Omental fat pad (tissue), 4 donors: Measurements from ENCODE around the gene EXOC6B. TPM values are rescaled to one million over a fixed set of nuclear protein-coding genes. Genes with fewer than 3 reads are reported as not detected.
A peak's percentile ranks its signal among the peaks of the same experiment; 100 is the strongest.

Source experiments
- ATAC-seq: fragments of 150-250 bp; one replicate; pipeline ENCODE4 v1.9.1; 2016; ENCODE audit warnings: mild to moderate bottlenecking, moderate library complexity; ENCODE audit not compliant: low FRiP score
- DNase-seq: peaks from one replicate; pipeline ENCODE4 v3.0.0-alpha.2; 2019; ENCODE audit warnings: low spot score
- total RNA-seq, 4 donors: library from RNA; depleted of rRNA; stranded (reverse); fragments of >200 nt; gene quantifications; one replicate each; pipeline ENCODE4 v1.1.0, GENCODE V29; 2016
- TF ChIP-seq, protein P1 (sequence below), 3 donors: fragments of 450-650 bp; IDR thresholded peaks; one replicate each; pipeline ENCODE4 v1.5.1; 2016 to 2017; ENCODE audit warnings: antibody characterized with exemption in 3 of 3, mild to moderate bottlenecking in 3 of 3, moderate library complexity in 2 of 3

The EXOC6B gene
- total RNA-seq, 4 donors from 2014 or later: 25.6 to 38.3 (median 30.1) TPM

DNA sequence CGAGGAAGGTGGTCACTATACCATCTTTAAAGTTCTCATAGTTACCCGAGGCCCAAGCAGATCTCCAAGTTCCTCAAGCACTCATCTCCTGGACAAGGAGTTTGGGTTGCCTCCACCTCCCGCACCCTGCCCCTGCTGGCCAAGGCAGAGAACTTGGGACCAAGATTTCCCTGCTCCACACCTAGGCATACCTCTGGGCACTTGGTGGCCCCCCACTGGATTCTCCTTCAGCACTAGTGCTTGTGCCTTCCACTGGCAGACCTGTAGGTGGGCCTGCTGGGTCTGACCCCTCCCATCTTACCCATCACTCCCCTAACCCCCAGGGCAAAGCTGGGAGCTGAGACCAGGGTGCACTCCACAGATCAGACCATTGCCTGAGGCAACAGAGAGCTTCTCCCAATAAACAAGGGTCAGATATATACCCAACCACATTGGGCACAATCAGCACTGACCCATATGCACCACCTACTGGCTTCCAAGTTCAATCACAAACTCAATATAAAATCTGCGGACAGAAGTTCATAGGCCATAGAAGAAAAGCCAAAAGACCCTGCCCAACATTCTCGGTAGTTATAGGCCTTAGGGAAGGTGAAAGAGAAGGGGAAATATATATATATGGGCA lies 244.2 kb downstream of the EXOC6B start:
- TF ChIP-seq, protein P1, sequence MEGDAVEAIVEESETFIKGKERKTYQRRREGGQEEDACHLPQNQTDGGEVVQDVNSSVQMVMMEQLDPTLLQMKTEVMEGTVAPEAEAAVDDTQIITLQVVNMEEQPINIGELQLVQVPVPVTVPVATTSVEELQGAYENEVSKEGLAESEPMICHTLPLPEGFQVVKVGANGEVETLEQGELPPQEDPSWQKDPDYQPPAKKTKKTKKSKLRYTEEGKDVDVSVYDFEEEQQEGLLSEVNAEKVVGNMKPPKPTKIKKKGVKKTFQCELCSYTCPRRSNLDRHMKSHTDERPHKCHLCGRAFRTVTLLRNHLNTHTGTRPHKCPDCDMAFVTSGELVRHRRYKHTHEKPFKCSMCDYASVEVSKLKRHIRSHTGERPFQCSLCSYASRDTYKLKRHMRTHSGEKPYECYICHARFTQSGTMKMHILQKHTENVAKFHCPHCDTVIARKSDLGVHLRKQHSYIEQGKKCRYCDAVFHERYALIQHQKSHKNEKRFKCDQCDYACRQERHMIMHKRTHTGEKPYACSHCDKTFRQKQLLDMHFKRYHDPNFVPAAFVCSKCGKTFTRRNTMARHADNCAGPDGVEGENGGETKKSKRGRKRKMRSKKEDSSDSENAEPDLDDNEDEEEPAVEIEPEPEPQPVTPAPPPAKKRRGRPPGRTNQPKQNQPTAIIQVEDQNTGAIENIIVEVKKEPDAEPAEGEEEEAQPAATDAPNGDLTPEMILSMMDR (IDR thresholded peaks at IDR 0.05): no peak
- ATAC-seq (no peak), DNase-seq (no peak)

DNA sequence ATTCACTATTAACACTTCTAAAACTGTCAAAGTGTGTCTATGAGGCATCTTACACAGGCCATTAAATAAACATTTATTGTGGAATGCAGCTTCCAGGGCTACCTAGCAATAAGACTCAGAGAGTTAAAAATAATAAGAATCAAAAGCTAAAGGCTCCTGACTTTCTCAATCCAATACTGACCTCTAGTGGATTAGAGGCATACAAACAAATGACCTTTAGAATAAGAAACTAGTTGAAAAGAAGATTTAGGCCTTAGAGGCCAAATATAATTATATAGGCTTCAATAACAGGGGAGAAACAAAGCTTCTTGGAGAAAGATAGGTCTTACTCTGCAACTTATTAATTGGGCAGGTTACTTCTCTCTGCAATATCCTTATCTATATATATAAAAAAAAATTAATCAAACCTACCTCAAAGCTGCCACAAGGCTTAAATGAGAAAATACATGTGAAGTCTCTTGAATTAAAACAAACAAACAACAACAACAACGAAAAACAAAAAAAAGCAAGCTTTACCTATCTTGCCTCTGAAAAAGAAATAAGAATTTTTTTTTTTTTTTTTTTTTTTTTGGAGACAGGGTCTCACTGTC lies 246.1 kb downstream of the EXOC6B start:
- DNase-seq (no peak), ATAC-seq (peak; percentile 32)
- TF ChIP-seq, protein P1 (IDR thresholded peaks at IDR 0.05): no peak

DNA sequence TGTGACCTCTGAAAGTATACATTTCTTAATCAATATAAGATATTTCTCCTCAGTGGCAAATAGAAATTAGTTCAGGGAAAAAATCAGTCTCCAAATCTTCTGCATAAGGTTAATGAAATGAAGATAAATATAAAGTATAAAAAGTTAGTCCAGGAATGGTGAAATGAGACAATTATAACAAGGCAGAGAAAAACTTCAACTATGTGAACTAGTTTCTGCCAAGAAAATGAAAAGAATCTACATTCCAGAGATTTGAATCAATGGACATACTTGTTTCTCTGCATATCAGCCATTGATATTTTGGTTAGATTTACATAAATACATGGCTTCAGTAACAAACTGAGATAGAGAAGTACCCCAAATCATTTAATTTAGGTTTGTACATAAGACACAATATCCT lies 249.0 kb downstream of the EXOC6B start:
- TF ChIP-seq, protein P1 (IDR thresholded peaks at IDR 0.05): no peak
- no peak for ATAC-seq
- no peak for DNase-seq

DNA sequence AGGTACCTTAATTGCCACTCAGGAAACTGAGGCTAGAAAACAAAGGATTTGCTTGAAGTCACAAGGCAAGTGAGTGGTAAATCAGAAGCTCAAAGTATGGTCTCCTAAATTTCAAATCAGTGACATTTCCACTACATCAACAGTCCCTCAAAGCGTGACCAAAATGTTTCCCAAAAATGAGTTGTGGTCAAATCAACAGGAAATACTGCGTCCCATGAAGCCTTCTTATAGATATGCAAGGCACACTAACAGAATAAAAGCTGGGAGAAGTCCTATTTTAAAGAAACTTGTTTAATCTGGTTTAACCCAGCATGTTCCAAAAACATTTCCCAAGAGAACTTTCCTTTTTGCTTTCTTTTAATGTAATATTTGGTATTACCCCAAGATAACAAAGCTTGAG lies 249.4 kb downstream of the EXOC6B start:
- TF ChIP-seq, protein P1 (IDR thresholded peaks at IDR 0.05): no peak
- no peak for DNase-seq
- ATAC-seq: no peak

DNA sequence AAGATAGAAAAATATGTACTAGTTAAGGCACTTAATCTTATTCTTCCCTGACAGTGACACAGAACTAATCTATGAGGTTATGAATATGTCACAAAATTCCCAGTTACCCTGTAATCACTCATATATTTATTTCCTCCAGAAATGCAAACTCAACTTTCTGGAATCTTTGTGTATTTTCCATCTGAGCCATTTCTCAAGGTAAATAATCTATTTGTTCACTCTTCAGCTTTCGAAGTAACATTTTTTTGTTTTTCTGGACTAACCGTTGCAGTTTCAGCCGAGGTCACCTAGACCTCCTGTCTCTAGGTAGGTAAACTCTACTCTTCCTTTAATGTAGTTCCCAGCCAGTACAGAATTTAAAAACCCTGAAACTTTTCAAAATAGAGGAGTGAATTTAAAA lies 250.9 kb downstream of the EXOC6B start:
- DNase-seq (no peak), ATAC-seq (no peak)
- TF ChIP-seq, protein P1 (IDR thresholded peaks at IDR 0.05): no peak

DNA sequence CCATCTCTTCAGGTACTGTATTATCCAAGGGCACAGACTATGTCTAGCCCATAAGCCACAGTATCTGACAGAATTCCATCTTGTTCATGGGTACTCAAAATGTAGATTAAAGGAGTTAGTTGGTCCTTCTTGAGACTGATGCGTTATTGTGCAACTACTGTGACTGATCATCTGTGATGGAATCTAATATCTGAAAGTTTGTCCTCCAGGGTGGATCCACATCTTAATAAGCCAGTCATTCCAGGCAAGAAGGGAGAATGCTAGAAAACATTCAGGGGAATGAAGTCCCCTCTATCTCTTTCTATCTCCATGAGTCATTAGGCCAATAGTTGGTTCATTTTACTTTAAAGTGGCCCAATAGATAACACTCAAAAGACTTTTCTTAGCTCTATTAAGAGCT lies 252.6 kb downstream of the EXOC6B start:
- ATAC-seq: no peak
- TF ChIP-seq, protein P1 (IDR thresholded peaks at IDR 0.05): no peak
- DNase-seq: no peak

DNA sequence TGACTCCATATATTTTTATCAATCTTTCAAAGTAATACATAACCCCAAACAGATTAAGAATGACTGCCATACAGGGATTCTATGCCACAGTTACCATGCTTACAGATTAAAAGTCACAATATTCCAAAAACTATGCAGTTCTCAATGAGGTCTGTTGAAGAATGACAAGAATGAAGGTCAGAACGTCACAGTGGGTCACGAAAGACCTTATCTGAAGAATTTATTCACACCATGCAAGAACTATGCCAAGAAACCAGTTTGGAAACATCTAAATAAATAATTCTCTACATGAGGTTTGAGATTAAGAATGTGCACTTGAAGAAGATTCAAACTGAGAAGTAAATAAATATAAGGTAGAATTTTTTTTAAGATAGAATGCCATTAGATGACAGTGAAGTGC lies 253.3 kb downstream of the EXOC6B start:
- TF ChIP-seq, protein P1 (IDR thresholded peaks at IDR 0.05): no peak
- ATAC-seq (no peak), DNase-seq (no peak)
